HG03039 (cell line): ENCODE results near the gene LCNL1.

Experiments
- ATAC-seq: cut with Tn5 transposase; IDR thresholded peaks from one replicate; pipeline ENCODE4 v1.9.1; 2021; ENCODE audit warnings: mild to moderate bottlenecking, moderate library complexity; ENCODE audit not compliant: unreplicated experiment

LCNL1 gene

DNA sequence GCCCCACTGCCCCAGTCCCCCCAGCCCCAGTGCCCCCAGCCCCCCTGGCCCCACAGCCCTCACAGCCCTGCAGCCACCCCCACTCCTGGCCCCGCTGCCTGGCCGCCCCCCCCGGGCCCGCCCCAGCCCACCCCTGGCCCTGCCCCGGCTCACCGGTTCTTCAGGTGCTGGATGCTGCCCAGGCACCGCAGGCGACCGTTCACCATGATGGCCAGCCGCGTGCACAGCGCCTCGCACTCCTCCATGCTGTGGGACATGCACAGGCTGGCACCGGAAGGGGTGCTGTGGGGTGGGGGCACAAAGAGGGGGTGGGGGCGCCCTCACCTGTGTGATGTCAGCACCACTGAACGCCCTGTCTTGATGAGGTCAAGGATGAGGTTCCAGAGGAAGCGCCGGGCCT, 26.4 kb downstream of the LCNL1 start:
- ATAC-seq, result no peak

DNA sequence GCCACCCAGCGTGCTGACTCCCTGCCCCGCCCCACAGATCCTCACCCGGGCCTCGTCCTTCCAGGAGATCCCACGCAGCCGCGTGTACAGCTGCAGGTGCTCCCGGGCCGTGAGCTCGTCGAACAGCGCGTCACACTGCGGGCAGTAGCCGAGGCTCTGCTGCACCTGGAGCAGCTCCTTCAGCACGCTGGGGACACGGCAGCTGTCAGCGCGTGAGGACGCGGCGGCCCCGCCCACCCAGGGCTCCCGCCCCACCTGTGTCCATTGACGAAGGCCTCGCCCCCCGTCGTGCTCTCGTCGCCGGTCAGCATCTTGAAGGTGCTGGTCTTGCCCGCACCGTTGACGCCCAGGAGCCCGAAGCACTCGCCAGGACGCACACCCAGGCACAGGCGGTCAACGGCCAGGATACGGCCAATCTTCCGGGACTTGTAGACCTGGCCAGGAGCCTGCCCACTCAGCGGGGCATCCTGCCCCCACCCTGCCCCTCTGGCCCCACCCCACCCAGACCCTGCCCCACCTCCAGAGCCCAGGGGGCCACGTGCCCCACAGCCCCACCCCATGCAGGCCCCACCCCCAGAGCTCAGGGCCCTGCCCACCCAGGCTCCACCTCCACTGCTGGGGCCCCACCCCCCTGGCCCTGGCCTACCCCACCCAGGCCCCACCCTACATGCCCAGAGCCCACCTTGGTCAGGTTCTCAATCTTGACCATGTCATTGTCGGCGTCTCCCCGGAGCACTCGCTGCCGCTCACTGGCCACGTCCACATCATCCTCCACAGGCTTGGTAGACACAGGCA, 27.3 kb downstream of the LCNL1 start:
- no peak for ATAC-seq

DNA sequence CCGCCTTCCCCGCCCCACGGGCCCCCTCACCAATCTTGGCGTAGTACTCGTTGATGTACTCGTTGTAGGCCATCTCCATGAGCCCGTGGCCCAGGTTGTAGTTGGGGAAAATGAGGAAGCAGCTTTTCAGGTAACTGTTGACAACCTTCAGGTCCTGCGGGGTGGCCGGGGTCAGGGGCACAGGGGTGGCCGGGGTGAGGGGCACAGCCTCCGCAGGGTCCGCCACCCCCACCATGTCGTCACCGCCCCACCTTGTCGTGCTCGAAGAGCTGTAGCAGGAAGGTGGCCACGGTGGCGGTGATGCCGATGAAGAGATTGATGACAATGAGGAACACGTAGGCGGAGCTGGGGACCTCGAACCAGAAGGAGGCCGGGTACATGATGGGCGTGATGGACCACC, 28.4 kb downstream of the LCNL1 start:
- no peak for ATAC-seq

DNA sequence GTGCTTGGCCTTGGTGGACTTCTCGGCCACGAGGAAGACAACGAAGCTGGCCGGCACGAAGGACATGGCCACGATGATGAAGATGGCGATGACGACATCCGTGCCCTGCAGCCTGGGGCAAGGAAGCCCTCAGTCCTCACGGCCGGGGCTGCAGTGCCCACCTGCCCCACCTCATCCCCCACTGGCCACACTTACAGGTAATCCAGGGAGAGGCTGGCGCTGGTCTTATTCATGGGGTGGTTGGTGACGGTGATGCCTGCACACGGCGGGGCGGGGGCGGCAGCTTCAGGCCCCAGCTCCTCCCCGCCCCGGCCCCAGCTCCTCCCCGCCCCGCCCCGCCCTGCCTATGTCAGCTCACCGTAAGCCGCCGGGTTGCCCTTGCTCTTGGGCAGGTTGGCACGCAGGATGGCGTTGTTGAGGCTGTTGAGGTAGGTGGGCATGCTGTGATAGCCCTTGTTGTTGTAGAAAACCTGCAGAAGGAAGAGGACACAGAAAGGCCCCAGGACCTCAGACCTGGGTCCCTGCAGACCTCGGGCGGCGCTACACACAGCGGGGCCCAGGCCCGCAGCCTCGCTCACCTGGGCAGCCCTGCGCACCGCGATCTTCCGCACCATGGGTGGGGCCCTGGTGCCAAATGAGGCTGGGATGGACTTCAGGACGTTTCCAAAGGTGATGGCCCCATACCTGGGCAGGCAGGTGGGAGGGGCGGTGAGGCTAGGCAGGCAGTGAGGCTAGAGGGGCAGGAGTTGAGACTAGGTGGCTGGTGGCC, 29.3 kb downstream of the LCNL1 start:
- no peak for ATAC-seq

DNA sequence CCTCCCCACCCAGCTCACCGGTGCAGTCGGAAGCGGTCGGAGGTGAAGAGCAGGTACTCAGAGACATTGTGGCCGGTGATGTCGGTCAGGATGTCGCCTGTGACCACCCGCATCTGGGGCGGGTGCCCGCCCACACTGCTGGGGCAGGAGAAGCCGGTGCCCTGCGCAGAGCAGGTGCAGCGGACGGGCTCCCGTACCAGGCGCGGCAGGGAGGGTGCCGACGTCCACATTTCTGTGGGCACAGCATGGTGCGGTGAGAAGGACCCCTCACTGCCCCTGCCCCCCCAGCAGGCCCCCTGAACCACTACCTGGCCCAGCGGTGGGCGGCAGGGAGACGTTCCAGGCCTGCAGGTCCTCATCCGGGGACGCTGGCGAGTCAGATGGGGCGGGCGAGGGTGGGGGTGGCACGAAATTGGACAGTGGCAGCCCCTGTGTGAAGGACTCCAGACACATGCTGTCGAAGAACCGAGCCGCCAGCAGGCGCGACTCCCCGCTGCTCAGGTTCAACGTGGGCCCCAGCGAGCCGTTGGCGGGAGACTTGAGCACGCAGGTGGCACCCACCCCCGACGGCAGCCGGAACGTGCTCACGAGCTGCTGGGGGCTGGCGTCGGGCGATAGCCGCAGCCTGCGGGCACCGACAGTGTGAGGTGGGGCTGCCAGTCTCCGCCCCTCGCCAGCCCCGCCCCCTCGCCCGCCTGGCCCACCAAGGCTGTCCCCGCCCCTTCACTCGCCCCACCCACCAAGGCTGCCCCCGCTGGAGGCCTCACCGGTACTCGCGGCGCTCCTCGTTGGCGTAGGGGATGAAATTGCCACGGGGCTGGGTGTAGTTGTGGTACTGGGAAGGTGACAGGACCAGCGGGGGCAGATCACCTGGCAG, 30.1 kb downstream of the LCNL1 start:
- ATAC-seq, result no peak

DNA sequence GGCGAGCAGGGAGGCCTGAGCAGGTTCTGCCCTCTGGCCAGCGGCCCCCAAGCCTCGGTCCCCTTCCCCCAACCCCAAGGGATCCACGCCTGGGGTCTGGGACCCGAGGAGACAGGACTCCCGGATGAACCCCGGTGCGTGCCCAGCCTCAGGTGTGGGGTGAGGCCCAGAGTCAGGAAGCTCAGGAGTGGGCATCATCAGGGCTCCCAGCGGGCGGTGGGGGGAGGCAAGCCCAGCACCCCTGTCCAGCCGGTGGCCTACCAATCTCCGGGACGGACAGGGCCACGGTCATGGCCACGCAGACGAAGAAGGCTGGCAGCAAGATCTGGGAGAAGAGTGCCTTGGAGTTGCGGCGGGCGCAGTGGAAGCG, 30.8 kb downstream of the LCNL1 start:
- no peak for ATAC-seq

DNA sequence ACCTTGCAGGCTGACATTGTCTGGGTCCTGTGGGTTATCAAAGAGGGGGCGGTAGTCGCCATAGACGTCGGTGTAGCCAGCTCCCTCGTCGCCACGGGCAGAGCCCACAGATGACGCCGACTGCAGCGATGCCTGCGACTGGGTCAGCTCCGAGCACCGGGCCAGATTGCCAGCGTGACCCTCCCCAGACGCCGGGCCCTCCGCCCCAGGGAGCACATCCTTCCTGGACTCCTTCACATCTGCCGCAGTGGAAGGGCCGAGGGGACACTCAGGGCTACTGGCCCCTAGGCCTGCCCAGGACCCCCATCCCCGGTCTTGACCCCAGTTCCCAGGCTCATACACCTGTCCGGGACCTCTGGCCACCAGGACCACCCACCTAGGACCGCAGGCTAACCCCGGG, 31.4 kb downstream of the LCNL1 start:
- ATAC-seq, result no peak

DNA sequence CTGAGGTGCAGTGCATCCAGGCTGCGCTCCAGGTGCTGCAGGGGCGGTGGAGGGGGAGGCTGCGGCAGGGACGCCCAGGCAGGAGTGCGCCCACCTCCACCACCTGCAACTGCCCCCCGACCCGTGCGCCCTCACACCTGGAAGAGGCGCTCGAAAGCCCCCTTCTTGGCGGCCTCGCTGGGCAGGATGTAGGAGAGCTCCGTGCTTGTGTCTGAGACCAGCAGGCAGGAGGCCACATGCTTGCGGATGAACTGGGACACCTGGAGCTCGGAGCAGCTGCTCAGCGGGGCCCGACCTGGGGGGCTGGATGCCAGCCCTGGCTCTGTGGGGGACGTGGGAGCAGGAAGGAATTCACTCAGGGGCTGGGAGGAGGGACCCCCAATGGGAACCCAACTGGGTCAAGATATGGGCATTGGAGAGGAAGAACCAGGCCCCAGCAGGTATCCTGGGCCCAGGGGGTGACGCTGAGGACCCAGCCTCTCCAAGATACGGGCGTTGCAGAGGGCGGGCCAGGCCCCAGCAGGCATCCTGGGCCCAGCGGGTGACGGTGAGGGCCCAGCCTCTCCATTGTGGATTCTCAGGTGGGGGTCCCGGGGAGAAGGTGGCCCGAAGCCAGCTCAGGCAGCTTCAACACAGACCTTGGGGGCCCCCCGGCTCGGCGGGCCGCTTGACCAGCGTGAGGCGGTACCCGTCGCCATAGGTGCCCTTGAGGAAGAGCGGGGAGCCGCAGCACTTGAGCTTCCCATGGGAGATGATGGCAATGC, 32.2 kb downstream of the LCNL1 start:
- ATAC-seq, result no peak

DNA sequence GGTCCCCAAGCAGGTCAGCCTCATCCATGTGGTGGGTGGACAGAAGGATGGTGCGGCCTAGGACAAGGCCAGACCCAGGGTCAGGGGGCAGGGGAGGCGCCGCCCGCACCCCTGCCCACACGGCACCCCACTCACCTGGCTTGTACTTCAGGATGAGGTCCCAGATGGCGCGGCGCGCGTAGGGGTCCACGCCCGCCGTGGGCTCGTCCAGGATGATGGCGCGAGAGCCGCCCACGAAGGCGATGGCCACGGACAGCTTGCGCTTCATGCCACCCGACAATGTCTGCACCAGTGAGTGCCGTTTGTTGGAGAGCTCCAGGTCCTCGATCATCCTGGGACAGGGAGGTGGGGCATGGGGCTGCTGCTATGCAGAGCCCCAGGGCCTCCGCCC, 32.7 kb downstream of the LCNL1 start:
- ATAC-seq, result no peak

DNA sequence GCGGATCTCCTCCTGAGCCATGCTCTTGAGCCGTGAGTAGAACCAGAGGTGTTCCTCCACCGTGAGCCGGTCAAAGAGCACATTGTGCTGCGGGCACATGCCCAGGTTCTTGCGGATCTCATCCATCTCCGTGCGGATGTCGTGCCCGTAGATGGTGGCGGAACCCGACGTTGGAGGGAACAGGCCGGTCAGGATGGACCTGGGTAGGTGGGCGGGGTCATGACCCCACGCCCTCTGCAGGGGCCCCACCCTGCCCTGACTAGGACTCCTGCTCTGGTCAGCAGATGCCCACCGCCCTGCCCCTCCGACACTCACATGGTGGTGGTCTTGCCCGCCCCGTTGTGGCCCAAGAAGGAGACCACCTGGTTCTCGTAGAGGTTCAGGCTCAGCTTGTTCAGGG, 33.2 kb downstream of the LCNL1 start:
- no peak for ATAC-seq

DNA sequence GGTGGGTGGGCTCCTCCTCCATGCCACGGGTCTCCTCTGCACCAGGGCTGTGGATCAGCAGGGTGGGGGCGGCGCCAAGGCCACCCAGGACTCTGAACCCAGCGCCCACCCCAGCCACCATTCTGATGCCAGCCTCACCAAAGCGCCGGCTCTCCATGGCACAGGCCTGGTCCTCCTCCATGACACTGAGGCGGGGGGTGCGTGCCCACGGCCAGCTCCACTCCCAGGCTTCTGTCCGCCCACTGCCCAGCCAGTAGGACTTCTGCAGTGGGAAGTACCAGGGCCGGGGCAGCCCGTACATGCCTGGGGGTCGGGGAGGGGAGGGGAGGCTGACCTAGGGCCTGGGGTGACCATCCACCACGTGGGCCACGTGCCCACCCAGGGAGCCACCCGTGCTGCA, 33.6 kb downstream of the LCNL1 start:
- ATAC-seq, result no peak

DNA sequence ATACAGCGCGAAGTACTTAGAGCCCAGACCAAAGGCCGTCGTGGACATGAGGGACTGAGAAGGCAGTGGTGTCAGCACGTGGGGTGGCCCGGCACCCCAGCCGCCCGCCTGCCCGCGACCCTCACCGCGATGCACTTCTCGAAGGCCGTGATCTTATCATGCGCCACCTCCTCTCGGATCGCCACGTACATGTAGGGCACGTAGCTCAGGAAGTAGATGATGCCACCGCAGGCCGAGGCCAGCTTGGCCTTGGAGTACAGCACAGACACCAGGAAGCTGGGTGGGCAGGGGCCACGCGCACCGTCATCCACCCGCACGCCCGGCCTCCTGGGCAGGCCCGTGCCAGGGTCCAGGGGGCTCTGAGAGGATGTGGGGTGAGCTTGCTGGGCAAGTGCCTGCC, 34.3 kb downstream of the LCNL1 start:
- no peak for ATAC-seq

DNA sequence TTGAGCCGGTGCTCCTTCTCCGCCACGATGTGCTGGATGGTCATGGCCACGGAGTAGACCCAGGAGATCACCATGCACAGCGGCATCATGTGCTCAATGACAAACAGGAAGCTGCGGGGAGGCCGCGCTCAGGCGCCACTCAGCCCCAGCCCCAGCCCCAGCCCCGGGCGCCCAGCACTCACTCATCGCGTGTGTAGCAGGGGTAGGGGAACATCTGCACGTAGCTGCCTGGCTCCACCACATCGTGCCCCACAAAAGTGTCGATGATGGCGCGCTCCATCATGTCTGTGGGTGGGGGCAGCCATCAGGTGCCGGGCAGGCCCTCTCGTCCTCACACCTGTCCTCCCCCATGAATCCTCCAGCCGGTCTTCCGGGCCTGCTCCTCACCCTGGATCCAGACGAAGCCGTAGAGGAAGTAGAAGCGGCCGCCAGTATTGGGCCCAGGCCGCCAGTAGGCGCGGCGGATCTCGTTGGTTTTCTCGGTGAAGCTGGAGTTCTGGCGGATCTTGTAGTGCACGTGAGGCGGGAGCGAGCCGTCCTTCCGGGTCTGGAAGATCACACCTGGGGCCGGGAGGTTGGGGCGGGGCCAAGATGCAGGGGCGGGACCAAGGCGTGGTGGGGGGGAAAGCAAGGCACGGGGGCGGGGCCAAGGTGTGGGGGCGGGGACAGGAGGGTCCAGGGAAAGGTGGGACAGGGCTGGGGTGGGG, 35.2 kb downstream of the LCNL1 start:
- no peak for ATAC-seq

DNA sequence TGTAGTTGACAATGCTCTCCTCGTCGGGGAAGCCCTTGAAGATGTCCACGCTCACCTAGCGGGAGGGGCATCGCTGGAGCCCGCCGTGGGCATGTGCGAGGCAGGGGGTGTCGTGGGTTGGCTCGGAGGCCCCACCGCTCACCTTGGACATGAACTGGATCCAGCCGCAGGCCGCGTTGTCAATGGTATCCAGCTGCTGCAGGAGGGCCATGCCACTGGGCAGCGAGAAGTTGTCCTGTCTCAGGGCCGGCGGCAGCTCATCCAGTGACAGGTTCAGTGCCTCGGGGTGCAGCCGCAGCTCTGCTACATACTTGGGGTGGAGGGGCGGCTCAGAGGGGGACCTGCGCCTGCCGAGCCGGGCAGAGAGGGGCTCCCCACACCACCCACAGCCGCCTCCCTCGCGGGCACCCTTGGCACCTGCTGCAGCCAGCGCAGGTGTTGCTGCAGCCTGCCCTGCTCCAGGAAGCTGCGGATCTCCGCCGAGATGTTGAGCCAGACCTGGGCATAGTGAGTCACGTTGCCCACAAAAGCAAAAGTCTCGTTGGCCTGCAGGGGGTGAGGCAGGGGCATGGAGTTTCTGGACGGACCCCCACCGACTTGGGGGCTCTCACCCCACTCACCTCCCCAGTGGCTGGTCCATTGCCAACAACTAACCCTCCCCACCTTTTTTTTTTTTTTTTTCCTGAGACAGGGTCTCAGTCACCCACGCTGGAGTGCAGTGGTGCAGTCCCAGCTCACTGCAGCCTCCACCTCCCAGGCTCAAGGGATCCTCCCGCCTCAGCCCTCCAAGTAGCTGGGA, 36.2 kb downstream of the LCNL1 start:
- ATAC-seq, result no peak

DNA sequence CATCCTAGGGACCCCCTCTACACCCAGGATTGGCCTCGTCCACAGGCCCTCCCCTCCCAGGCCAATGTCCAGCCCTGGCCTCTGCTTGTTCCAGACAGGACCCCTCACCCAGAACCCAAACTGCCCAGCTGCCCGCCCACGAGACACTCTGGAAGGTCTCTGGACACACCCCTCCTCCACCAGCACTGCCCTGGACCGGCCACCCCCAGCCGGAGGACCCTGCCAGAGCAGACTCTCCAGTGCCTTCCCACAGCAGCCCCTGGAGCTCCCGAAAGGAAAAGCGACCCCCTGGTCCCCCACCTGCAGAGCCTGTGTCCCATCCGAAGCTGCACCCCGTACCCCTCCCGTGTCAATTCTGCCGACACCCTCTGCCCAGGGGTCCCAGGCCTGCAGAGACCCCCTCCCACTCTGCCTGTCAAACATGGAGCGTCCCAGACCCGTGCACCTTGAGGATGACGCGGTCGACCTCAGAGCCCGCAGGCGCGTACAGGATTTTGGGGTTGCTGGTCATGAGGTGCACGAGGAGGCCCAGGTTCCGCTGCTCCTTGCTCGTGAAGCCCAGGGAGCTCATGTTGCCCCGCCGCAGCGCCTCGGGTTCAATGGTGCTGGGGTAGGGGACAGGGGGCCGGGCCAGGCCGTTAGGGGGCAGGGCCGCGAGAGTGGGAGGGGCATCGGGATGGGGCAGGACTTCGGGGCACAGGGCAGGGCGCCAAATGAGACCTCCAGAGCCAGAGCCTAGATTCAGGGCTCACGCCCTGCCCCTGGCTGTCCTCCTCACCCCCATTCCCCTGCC, 37.3 kb downstream of the LCNL1 start:
- ATAC-seq, result no peak

DNA sequence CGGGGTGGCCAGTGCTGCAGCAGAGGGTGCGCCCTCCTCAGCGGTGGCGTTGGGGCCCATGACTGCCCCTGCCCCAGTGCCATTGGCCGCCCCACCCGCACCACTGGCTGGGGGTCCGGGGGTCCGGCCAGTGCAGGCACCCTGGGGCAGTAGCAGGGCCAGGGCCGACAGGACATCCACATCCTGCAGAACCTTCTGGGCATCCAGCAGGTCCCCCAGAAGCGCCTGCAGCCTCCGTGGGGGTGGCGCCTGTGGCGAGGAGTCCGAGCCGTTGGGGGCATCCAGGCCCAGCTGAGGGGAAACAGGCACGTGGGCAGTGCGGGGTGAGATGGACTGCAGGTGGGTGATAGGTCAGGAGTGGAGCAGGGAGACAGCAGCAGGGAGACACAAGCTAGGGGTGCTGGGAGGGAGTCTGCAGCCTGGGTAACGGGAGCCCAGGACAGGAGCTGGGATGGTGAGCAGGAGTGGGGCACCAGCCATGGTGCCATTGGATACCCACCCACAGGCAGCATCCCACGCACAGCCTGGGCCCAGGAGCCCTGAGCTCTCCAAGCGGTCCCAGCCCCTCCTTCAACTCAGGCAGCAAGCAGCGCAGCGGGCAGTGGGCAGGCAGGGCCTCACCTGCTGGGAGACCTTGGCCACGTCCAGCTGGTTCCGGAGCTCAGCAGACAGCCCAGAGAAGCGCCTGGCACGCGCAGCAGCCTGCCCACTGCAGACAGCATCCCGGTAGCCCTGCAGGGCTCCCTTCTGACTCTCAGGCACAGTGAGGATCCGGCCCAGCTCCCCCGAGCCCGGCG, 38.2 kb downstream of the LCNL1 start:
- no peak for ATAC-seq

DNA sequence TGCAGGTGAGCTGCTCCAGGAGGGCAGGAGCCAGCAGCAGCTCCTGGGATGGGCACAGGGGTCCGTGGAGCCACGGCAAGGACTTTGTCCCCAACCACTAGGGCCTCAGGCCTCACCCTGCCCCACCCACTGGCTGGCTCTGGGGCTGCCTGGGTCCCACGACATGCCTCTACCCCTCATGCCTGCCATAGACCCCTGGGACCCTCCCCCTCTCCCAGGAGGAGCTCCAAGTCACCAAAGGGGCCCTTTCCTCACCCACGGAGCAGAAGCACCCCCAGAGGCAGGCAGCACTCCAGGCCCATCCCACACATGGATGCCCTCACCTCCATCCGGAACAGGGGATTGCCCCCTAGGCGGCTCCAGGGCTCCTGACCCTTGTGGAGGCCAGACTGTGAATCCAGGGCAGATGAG, 38.8 kb downstream of the LCNL1 start:
- no peak for ATAC-seq
